SJSA1 (cell line): ENCODE measurements around the gene SPATA33. TPM values are rescaled to one million over a fixed set of nuclear protein-coding genes. Genes with fewer than 3 reads are reported as not detected.
"Not testable (repeated sequence)": the region's sequence is repeated elsewhere in the genome, so short reads cannot be mapped to it uniquely, and the experiment has no call there.

Source experiments
- DNase-seq, 2 experiments: peaks; one replicate each; pipeline ENCODE4 v3.0.0-alpha.2; 2015 to 2020; ENCODE audit warnings: low spot score in 2 of 2, low read depth in 1 of 2
- H3K27ac ChIP-seq: fragments of 250-450 bp; sonication (Bioruptor Pico); 2 replicates; pipeline ENCODE4 v1.5.1; 2020; ENCODE audit warnings: mild to moderate bottlenecking, moderate library complexity
- H3K27me3 ChIP-seq: fragments of 250-450 bp; sonication (Bioruptor Pico); replicated peaks from 2 replicates; pipeline ENCODE4 v1.5.1; 2020; ENCODE audit warnings: mild to moderate bottlenecking, moderate library complexity
- H3K36me3 ChIP-seq: fragments of 250-450 bp; sonication (Bioruptor Pico); 2 replicates; pipeline ENCODE4 v1.5.1; 2020; ENCODE audit warnings: mild to moderate bottlenecking
- H3K4me1 ChIP-seq: fragments of 250-450 bp; sonication (Bioruptor Pico); replicated peaks from 2 replicates; pipeline ENCODE4 v1.6.1; 2021; ENCODE audit warnings: mild to moderate bottlenecking
- H3K4me3 ChIP-seq: fragments of 250-450 bp; sonication (Bioruptor Pico); 2 replicates; pipeline ENCODE4 v1.5.1; 2020; ENCODE audit warnings: mild to moderate bottlenecking
- H3K9me3 ChIP-seq: fragments of 250-450 bp; sonication (Bioruptor Pico); replicated peaks from 2 replicates; pipeline ENCODE4 v1.5.1; 2020; ENCODE audit warnings: mild to moderate bottlenecking
- total RNA-seq: library from RNA; depleted of rRNA; stranded (reverse); fragments of >200 nt; shearing (Covaris generic); gene quantifications from 2 replicates; pipeline ENCODE4 v1.2.3, GENCODE V29; 2014

The SPATA33 gene
- total RNA-seq, 1 experiment from 2014 or later, result 8.3 TPM

GRCh38 chr16:89688395-89688794, 30.8 kb downstream of the SPATA33 start:
- no peaks in the 10 kb centered on the region for H3K27me3 ChIP-seq
- H3K4me1 ChIP-seq, result peaks cover 8% of the 10 kb centered on the region
- DNase-seq, result no peak
- peaks cover 38% of the 10 kb centered on the region for H3K36me3 ChIP-seq
- no peak overlapping the region for H3K27ac ChIP-seq
- no peaks in the 10 kb centered on the region; the same call in 1 of the 2 replicates for H3K9me3 ChIP-seq
- no peak overlapping the region for H3K4me3 ChIP-seq

- Histone ChIP-seq H3K27ac (no peak overlapping the region), H3K9me3 (no peaks in the 10 kb centered on the region; the same call in 1 of the 2 replicates), H3K27me3 (no peaks in the 10 kb centered on the region), H3K4me3 (no peak overlapping the region), H3K4me1 (peaks cover 8% of the 10 kb centered on the region), H3K36me3 (peaks cover 46% of the 10 kb centered on the region)
- DNase-seq, result no peak
These were observed 31.5 kb downstream of the SPATA33 start for GRCh38 chr16:89689142-89689541.

GRCh38 chr16:89689621-89690020, 32.0 kb downstream of the SPATA33 start:
- not testable (repeated sequence) for H3K27me3 ChIP-seq, H3K4me1 ChIP-seq, DNase-seq, H3K9me3 ChIP-seq, H3K27ac ChIP-seq, H3K4me3 ChIP-seq
- peaks cover 49% of the 10 kb centered on the region for H3K36me3 ChIP-seq

GRCh38 chr16:89690392-89690901, 32.8 kb downstream of the SPATA33 start:
- no peak overlapping the region for H3K4me3 ChIP-seq
- no peak overlapping the region for H3K27ac ChIP-seq
- DNase-seq, result no peak
- peaks cover 56% of the 10 kb centered on the region for H3K36me3 ChIP-seq
- no peaks in the 10 kb centered on the region for H3K27me3 ChIP-seq
- H3K9me3 ChIP-seq, result no peaks in the 10 kb centered on the region; the same call in 1 of the 2 replicates
- H3K4me1 ChIP-seq, result peaks cover 8% of the 10 kb centered on the region

- H3K4me3 ChIP-seq, result no peak overlapping the region
- H3K9me3 ChIP-seq, result no peaks in the 10 kb centered on the region
- no peaks in the 10 kb centered on the region for H3K27me3 ChIP-seq
- H3K27ac ChIP-seq, result no peak overlapping the region
- peaks cover 63% of the 10 kb centered on the region for H3K36me3 ChIP-seq
- peaks cover 8% of the 10 kb centered on the region for H3K4me1 ChIP-seq
- DNase-seq, result no peak
These were observed 33.8 kb downstream of the SPATA33 start for GRCh38 chr16:89691231-89691985.

- DNase-seq, result no peak
- Histone ChIP-seq H3K4me3 (no peak overlapping the region), H3K27me3 (no peaks in the 10 kb centered on the region), H3K9me3 (no peaks in the 10 kb centered on the region), H3K36me3 (peaks cover 69% of the 10 kb centered on the region), H3K4me1 (peaks cover 8% of the 10 kb centered on the region), H3K27ac (no peak overlapping the region)
These were observed 34.4 kb downstream of the SPATA33 start for GRCh38 chr16:89691986-89692569.

- DNase-seq, result no peak
- H3K27me3 ChIP-seq, result no peaks in the 10 kb centered on the region
- peaks cover 73% of the 10 kb centered on the region for H3K36me3 ChIP-seq
These were observed 35.7 kb downstream of the SPATA33 start for GRCh38 chr16:89693289-89693731.

GRCh38 chr16:89693931-89694783, 36.5 kb downstream of the SPATA33 start:
- Histone ChIP-seq H3K36me3 (peaks cover 71% of the 10 kb centered on the region), H3K27me3 (no peaks in the 10 kb centered on the region), H3K9me3 (no peaks in the 10 kb centered on the region), H3K4me1 (no peaks in the 10 kb centered on the region), H3K27ac (no peak overlapping the region), H3K4me3 (no peak overlapping the region)
- no peak for DNase-seq

More at GRCh38 chr16:89693289-89693731, 35.7 kb downstream of the SPATA33 start:
- H3K27ac ChIP-seq, result no peak overlapping the region
- H3K4me1 ChIP-seq, result no peaks in the 10 kb centered on the region
- H3K9me3 ChIP-seq, result no peaks in the 10 kb centered on the region
- H3K4me3 ChIP-seq, result no peak overlapping the region

- not testable (repeated sequence) for DNase-seq, H3K27ac ChIP-seq, H3K27me3 ChIP-seq, H3K4me3 ChIP-seq, H3K4me1 ChIP-seq, H3K9me3 ChIP-seq
- peaks cover 66% of the 10 kb centered on the region for H3K36me3 ChIP-seq
These were observed 37.1 kb downstream of the SPATA33 start for GRCh38 chr16:89694784-89695085.

GRCh38 chr16:89695086-89695874, 37.6 kb downstream of the SPATA33 start:
- Histone ChIP-seq H3K9me3 (no peaks in the 10 kb centered on the region), H3K4me1 (peaks cover 6% of the 10 kb centered on the region), H3K27ac (no peak overlapping the region), H3K4me3 (no peak overlapping the region), H3K36me3 (peaks cover 61% of the 10 kb centered on the region), H3K27me3 (no peaks in the 10 kb centered on the region)
- DNase-seq, result no peak

GRCh38 chr16:89695875-89696669, 38.4 kb downstream of the SPATA33 start:
- H3K36me3 ChIP-seq, result peaks cover 58% of the 10 kb centered on the region
- no peaks in the 10 kb centered on the region for H3K9me3 ChIP-seq

GRCh38 chr16:89696670-89697128, 39.1 kb downstream of the SPATA33 start:
- H3K27me3 ChIP-seq, result no peaks in the 10 kb centered on the region
- H3K36me3 ChIP-seq, result peaks cover 51% of the 10 kb centered on the region
- H3K4me3 ChIP-seq, result no peak overlapping the region
- H3K27ac ChIP-seq, result no peak overlapping the region
- DNase-seq, result no peak
- no peaks in the 10 kb centered on the region for H3K9me3 ChIP-seq
- peaks cover 16% of the 10 kb centered on the region for H3K4me1 ChIP-seq

More at GRCh38 chr16:89695875-89696669, 38.4 kb downstream of the SPATA33 start:
- peaks cover 14% of the 10 kb centered on the region for H3K4me1 ChIP-seq
- no peak for DNase-seq
- no peaks in the 10 kb centered on the region for H3K27me3 ChIP-seq
- no peak overlapping the region for H3K4me3 ChIP-seq
- H3K27ac ChIP-seq, result no peak overlapping the region
